HPDE6-E6E7 (cell line): ENCODE results near the gene MPPE1.
A peak's percentile ranks its signal among the peaks of the same experiment; 100 is the strongest.
"Not testable (repeated sequence)": the region's sequence is repeated elsewhere in the genome, so short reads cannot be mapped to it uniquely, and the experiment has no call there.

ENCODE experiments used
- DNase-seq: peaks from one replicate; pipeline ENCODE4 v3.0.0; 2011; ENCODE audit warnings: missing footprints; ENCODE audit errors: extremely low spot score

Gene MPPE1

GRCh38 chr18:11908182-11909060 is at the start of gene MPPE1:
TSS of gene MPPE1 (minus strand) at chr18:11908317. CDS start at chr18:11897264, 11,053 bp downstream.
- DNase-seq = peak; percentile 81

GRCh38 chr18:11957636-11958035 is 49.5 kb upstream of the MPPE1 start:
- no peak for DNase-seq

GRCh38 chr18:11956371-11957308 is 48.5 kb upstream of the MPPE1 start:
- no peak for DNase-seq

- peak; percentile 25 for DNase-seq
Observed at GRCh38 chr18:11955239-11956029, 47.3 kb upstream of the MPPE1 start.

GRCh38 chr18:11953113-11953512 is 45.0 kb upstream of the MPPE1 start:
- no peak for DNase-seq

GRCh38 chr18:11951390-11951851 is 43.3 kb upstream of the MPPE1 start:
- DNase-seq = no peak

GRCh38 chr18:11950824-11951223 is 42.7 kb upstream of the MPPE1 start:
- no peak for DNase-seq

GRCh38 chr18:11948852-11949523 is 40.9 kb upstream of the MPPE1 start:
- DNase-seq = no peak

GRCh38 chr18:11947214-11948191 is 39.4 kb upstream of the MPPE1 start:
- DNase-seq = peak; percentile 79

GRCh38 chr18:11946756-11947155 is 38.6 kb upstream of the MPPE1 start:
- no peak for DNase-seq

GRCh38 chr18:11945834-11946659 is 37.9 kb upstream of the MPPE1 start:
- not testable (repeated sequence) for DNase-seq

- no peak for DNase-seq
Observed at GRCh38 chr18:11944786-11945185, 36.7 kb upstream of the MPPE1 start.

- no peak for DNase-seq
Observed at GRCh38 chr18:11944252-11944651, 36.1 kb upstream of the MPPE1 start.

GRCh38 chr18:11943551-11943950 is 35.4 kb upstream of the MPPE1 start:
- DNase-seq = no peak

GRCh38 chr18:11940956-11941355 is 32.8 kb upstream of the MPPE1 start:
- DNase-seq = no peak

GRCh38 chr18:11937874-11938478 is 29.9 kb upstream of the MPPE1 start:
- DNase-seq = peak; percentile 66

GRCh38 chr18:11932393-11932792 is 24.3 kb upstream of the MPPE1 start:
- DNase-seq = no peak

- DNase-seq = no peak
Observed at GRCh38 chr18:11927497-11927896, 19.4 kb upstream of the MPPE1 start.
